ENCODE measurements around the gene DNPH1. TPM values are rescaled to one million over a fixed set of nuclear protein-coding genes. Genes with fewer than 3 reads are reported as not detected.

The DNPH1 gene
- total RNA-seq, 1 donor from 2014 or later: 36.5 TPM

DNA sequence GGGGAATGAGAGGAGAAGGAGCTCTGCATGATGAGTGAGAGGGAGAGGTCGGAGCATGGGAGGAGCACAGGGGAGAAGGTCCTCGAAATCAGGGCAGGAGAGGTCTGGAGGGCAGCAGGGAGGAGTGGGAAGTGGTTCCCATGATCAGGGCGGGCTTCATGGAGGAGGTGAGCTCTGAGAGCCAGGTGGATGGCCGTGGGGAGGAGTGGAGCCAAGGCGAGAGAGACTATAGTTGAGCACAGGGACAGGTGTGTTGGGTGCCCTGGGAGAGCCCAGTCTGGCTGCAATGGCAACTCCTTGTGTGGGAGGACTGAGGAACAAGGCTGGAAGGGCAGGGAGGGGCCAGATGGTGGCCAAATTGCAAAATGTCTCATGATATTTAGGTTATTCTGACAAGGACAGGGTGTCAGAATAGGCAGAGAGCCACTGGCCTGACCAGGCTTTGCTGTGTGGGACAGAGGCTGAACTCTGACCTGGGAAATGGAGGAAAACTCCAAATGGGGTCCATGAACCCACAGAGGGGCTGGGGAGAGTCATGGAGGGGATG lies 35.4 kb upstream of the DNPH1 start:
- DNase-seq (ENCODE audit: low spot score): no peak

DNA sequence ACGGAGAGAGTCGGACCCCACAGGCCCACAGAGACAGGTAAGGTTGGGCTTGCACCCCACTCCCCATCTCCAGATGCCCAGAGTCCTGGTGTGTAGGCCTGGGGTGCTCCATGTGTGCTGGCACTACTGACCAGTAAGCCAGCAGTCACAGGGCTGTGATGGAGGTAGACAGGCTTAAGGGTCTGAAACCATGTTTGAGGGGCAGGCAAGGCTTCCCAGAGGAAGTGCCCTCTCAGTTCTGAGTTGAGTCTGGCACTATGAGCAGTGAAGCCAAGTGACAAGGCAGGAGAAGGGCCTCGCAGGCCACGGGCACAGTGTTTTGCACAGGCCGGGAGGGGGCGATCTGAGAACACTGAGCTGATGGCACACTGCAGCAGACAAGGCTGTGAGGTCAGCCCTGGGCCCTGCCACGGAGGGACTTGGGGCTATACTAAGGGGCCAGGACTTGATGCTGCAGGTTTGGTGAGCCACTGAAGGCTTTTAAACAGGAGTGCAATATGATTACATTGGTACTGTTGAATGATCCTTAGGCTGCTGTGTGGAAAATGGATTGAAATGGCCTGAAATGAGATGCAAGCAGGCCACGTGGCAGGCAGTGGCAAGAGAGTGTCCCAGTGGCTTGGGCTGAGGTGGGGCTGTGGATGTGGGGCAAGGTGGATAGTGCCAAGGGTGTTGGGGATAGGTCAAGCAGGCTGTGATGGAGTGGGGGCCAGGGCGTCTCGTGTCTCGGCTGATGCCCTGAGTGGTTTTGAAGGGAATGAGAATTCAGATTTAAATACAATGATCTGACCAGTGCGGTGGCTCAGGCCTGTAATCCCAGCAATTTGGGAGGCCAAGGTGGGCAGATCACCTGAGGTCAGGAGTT lies 34.3 kb upstream of the DNPH1 start:
- DNase-seq (ENCODE audit: low spot score): no peak

- DNase-seq (ENCODE audit: low spot score): no peak
These were observed 33.6 kb upstream of the DNPH1 start for GRCh38 chr6:43262780-43263313.

- no peak for DNase-seq (ENCODE audit: low spot score)
These were observed 32.9 kb upstream of the DNPH1 start for GRCh38 chr6:43262000-43262779.

- DNase-seq (ENCODE audit: low spot score): no peak
These were observed 31.9 kb upstream of the DNPH1 start for GRCh38 chr6:43261198-43261597.

- DNase-seq (ENCODE audit: low spot score): no peak
These were observed 31.5 kb upstream of the DNPH1 start for GRCh38 chr6:43260791-43261190.

DNA sequence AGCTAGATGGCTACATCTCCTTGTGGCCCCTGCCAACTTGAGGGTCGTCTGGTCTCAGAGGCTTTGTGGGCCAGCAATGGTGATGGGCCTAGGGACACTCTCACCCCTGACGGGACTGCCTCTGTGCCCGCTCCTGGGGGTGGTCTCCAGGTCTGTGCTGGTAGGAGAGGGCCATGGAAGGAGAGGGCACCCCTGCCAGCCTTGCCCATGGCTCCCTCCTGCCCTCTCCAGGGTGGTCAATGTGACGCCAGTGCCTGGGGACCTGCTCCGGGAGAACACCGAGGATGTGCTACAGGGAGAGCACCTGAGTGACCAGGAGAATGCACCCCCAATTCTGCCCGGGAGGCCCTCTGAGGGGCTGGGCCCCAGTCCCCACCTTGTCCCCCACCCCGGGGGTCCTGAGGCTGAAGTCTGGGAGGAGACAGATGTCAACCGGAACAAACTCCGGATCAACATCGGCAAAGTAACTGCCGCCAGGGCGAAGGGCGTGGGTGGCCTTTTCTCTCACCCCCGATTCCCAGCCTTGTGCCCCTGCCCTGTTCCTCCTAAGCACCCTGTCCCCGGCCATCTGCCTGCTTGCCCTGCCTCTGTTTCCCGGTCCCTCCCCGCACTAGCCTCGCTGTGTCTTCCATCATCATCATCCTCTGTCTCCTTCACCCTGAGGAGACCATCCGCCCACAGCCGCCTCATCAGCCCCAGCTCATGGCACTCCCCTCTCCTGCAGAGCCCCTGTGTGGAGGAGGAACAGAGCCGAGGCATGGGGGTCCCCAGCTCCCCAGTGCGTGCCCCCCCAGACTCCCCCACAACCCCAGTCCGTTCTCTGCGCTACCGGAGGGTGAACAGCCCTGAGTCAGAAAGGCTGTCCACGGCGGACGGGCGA lies 29.8 kb upstream of the DNPH1 start:
- no peak for DNase-seq (ENCODE audit: low spot score)

DNA sequence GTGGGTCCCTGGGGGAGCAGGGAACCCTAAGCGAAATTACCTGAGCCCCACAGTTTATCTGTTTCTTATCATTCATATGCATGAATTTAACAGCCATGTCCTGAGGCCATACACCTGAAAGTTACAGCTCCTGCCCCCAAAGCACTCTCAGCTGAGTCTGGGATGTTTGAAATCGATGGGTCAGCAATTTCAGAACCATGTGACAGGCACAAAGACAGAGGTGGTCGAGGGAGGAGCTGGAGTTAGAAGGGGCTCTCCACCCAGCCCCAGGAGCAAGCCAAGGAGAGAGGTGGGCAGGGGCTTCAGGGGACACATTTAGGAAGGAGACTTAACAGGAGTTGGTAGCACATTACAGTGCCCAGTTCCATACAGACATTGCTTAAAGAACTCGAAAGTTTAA lies 28.9 kb upstream of the DNPH1 start:
- DNase-seq (ENCODE audit: low spot score): no peak

- DNase-seq (ENCODE audit: low spot score): no peak
These were observed 28.3 kb upstream of the DNPH1 start for GRCh38 chr6:43257367-43258145.

GRCh38 chr6:43256670-43257366 lies 27.5 kb upstream of the DNPH1 start:
- no peak for DNase-seq (ENCODE audit: low spot score)

- DNase-seq (ENCODE audit: low spot score): no peak
These were observed 26.2 kb upstream of the DNPH1 start for GRCh38 chr6:43255408-43256054.

GRCh38 chr6:43254846-43255245 lies 25.6 kb upstream of the DNPH1 start:
- DNase-seq (ENCODE audit: low spot score): no peak

DNA sequence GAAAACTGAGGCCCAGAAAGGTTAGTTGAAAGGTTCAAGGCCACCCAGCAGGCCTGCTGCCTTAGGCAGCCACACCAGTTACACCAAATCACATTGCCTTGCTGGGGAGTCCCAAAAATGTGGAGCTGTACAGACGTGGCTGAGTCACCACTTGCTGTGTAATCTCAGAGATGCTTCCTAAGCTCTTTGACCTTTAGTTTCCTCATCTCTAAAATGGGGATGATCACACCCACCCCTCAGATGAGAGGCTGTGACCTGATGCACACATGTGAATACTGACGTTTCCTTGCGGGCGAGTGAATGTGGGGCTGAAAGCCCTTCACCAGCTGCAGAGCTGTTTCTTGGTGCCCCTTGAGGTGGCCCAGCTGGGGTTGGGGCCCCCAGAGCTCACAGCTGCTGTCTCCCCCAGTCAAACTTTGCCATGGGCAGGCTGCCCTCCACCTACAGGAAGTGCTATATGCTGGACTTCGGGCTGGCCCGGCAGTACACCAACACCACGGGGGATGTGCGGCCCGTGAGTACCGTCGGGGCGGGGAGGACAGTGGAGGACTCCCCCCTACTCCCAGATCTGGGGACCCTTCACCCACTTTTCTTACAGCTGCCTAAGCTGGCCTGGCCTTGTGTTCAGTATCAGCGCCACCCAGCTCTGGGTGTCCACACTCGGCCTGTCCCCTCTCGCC lies 25.0 kb upstream of the DNPH1 start:
- DNase-seq (ENCODE audit: low spot score): no peak

DNA sequence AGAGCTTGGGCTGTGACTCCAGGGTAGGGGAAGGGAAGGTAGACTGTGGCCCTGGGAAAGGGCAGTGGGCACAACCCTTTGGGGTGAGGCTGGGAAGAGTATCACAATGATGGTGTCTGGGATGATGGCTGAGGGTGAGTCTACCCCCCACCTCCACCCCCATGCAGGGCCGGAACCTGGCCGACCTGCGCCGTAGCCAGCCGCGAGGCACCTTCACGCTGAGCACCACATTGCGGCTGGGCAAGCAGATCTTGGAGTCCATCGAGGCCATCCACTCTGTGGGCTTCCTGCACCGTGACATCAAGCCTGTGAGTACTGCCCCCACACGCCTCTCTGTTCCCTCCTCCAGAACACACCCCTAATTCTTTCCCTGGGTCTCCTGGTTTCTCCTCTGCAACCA lies 24.1 kb upstream of the DNPH1 start:
- no peak for DNase-seq (ENCODE audit: low spot score)

DNA sequence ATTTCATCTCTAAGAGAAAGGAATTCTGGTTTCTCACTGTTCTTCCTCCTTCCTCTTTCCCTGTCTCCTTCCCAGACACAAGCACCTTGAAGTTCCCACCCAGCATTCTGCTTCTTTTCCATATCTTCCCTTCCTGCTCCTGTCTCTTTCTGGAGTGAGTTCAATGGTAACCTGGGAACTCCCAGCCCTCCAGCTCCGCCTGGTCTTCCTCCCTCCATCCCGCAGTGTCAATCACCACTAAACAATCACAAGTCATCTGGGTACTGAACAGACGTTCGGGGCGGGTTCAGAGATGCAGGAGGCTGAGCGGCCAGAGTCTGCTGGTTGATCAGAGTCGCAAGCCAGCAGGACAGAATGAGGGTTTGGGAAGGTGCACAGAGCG lies 21.7 kb upstream of the DNPH1 start:
- DNase-seq (ENCODE audit: low spot score): no peak

DNA sequence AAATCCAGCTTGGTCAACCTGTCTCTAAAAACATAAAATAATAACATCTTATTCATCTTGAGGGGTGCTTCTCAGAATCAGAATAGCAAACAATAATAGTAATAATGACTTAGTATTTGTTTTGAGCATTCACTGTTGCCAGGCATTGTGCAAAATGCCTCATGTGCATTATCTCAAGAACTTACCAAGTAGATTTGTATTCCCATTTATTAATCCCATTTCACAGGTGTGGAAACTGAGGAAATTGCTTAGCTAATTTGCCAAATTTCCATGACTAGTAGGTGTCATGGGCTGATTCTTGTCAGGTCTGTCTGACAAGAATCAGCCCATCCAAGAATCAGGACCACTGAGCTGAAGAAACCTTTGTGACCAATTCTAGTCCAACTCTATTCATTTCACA lies 19.5 kb upstream of the DNPH1 start:
- no peak for DNase-seq (ENCODE audit: low spot score)

DNA sequence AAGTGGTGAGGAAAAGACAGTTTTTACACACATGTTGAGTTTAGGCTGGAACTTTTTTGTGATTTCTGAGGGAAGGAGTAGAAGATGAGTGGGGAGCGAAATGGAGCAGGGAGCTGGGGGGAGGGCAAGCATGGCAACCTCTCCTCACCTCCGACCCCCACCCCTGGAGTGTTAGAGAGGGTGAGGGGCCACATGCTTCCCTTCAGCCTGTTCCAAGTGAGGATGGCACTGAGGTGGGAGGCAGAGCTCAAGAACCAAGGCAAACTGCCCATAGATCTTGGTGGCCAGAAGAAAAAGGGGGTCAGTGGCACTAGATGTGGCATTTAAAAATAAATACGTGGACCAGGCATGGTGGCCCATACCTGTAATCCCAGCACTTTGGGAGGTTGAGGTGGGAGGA lies 18.8 kb upstream of the DNPH1 start:
- DNase-seq (ENCODE audit: low spot score): no peak

Measured in mesenteric fat pad (tissue), 1 donor.